ENCODE data around the gene RUFY3.

DNA sequence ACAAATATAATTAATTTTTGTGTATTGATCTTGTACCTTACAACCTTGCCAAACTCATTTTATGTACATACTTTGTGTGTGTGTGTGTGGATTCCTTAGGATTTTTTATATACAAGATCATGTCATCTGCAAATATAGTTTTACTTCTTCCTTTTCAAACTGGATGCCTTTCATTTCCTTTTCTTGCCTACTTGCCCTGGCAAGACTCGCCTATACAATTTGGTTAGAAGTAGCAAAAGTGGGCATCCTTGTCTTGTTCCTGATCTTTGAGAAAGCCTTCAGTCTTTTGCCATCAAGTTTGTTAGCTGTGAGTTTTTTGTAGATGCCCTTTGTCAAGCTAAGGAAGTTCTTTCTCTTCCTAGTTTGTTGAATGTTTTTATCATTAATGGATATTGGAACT is 30.5 kb downstream of the RUFY3 start:
- TF ChIP-seq, protein P1, sequence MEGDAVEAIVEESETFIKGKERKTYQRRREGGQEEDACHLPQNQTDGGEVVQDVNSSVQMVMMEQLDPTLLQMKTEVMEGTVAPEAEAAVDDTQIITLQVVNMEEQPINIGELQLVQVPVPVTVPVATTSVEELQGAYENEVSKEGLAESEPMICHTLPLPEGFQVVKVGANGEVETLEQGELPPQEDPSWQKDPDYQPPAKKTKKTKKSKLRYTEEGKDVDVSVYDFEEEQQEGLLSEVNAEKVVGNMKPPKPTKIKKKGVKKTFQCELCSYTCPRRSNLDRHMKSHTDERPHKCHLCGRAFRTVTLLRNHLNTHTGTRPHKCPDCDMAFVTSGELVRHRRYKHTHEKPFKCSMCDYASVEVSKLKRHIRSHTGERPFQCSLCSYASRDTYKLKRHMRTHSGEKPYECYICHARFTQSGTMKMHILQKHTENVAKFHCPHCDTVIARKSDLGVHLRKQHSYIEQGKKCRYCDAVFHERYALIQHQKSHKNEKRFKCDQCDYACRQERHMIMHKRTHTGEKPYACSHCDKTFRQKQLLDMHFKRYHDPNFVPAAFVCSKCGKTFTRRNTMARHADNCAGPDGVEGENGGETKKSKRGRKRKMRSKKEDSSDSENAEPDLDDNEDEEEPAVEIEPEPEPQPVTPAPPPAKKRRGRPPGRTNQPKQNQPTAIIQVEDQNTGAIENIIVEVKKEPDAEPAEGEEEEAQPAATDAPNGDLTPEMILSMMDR (IDR thresholded peaks at IDR 0.05 in 2 of 3, conservative IDR thresholded peaks at IDR 0.05 in 1 of 3; ENCODE audit: borderline replicate concordance in 1 of 3, insufficient read depth in 1 of 3, low read depth in 2 of 3, low read length in 2 of 3) = no peak
- TF ChIP-seq JUND (IDR thresholded peaks at IDR 0.05) = no peak
- no peak for TF ChIP-seq EGR1 (IDR thresholded peaks at IDR 0.05; ENCODE audit: low read depth)
- no peak for TF ChIP-seq POLR2AphosphoS5 (IDR thresholded peaks at IDR 0.05; ENCODE audit: low read depth, low read length)
- TF ChIP-seq, protein P2, sequence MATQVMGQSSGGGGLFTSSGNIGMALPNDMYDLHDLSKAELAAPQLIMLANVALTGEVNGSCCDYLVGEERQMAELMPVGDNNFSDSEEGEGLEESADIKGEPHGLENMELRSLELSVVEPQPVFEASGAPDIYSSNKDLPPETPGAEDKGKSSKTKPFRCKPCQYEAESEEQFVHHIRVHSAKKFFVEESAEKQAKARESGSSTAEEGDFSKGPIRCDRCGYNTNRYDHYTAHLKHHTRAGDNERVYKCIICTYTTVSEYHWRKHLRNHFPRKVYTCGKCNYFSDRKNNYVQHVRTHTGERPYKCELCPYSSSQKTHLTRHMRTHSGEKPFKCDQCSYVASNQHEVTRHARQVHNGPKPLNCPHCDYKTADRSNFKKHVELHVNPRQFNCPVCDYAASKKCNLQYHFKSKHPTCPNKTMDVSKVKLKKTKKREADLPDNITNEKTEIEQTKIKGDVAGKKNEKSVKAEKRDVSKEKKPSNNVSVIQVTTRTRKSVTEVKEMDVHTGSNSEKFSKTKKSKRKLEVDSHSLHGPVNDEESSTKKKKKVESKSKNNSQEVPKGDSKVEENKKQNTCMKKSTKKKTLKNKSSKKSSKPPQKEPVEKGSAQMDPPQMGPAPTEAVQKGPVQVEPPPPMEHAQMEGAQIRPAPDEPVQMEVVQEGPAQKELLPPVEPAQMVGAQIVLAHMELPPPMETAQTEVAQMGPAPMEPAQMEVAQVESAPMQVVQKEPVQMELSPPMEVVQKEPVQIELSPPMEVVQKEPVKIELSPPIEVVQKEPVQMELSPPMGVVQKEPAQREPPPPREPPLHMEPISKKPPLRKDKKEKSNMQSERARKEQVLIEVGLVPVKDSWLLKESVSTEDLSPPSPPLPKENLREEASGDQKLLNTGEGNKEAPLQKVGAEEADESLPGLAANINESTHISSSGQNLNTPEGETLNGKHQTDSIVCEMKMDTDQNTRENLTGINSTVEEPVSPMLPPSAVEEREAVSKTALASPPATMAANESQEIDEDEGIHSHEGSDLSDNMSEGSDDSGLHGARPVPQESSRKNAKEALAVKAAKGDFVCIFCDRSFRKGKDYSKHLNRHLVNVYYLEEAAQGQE (IDR thresholded peaks at IDR 0.05; ENCODE audit: low read depth) = no peak
- TF ChIP-seq EZH2phosphoT487 (IDR thresholded peaks at IDR 0.05; ENCODE audit: borderline replicate concordance) = no peak
- no peak for TF ChIP-seq POLR2A (IDR thresholded peaks at IDR 0.05; ENCODE audit: borderline replicate concordance, extremely low read depth, insufficient read depth, insufficient read length)
- no peak for TF ChIP-seq SRF (IDR thresholded peaks at IDR 0.05; ENCODE audit: low read depth)
- TF ChIP-seq ZNF274 (IDR thresholded peaks at IDR 0.05; ENCODE audit: low read depth, low read length) = no peak
- TF ChIP-seq, protein P3, sequence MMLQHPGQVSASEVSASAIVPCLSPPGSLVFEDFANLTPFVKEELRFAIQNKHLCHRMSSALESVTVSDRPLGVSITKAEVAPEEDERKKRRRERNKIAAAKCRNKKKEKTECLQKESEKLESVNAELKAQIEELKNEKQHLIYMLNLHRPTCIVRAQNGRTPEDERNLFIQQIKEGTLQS (IDR thresholded peaks at IDR 0.05) = no peak
- no peak for TF ChIP-seq EZH2 (IDR thresholded peaks at IDR 0.05)

Measured in HCT116 (cell line).